Islet precursor cell (in vitro differentiated cells): ENCODE measurements around the gene ITPR1.

Experiments used
- DNase-seq: peaks from one replicate; pipeline ENCODE4 v3.0.0-alpha.2; 2018

Gene ITPR1

DNA sequence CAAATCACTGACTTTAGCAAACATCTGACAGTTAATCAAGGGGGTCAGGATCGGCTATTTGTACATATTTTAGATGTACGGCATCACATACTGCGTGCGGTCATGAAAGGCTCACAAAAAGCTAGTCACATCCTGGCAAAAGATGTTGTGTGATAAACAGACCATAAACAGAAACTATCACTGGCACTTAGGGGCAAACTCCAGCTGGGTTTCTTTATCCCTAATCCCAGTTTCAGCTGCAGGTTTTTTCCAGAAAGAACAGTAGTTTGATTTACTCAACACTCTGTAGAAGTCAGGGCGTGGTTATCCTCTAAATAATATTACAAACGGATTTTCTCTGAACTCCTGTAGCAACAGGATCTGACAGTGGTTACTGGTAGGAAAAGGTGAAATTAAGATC is 373.7 kb downstream of the ITPR1 start:
- DNase-seq, result no peak

DNA sequence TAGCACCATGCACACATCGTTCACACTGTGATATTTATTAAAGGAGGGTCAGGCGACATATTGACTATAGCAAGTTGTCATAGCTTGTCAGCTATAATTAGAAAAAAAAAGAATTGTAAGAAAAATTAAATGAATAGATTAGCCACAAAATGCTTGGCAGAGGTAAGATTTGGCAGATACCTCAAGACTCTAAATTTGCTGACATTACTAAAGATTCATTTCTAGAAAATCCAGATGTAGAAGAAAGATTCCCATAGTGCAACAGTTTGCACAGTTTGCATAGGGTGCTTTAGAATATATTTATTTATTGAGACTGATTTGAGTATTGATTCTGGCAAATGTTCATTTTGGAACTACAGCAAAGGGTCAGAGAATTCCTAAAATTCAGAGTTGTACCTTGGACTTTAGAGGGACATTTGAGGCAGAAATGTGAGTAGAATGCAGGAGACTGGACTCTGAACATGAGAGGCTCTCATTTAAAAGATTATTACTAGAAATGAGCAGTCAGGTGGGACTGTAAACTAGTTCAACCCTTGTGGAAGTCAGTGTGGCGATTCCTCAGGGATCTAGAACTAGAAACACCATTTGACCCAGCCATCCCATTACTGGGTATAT is 384.1 kb downstream of the ITPR1 start:
- no peak for DNase-seq

- no peak for DNase-seq
These were observed 387.7 kb downstream of the ITPR1 start for GRCh38 chr3:4880850-4881249.

DNA sequence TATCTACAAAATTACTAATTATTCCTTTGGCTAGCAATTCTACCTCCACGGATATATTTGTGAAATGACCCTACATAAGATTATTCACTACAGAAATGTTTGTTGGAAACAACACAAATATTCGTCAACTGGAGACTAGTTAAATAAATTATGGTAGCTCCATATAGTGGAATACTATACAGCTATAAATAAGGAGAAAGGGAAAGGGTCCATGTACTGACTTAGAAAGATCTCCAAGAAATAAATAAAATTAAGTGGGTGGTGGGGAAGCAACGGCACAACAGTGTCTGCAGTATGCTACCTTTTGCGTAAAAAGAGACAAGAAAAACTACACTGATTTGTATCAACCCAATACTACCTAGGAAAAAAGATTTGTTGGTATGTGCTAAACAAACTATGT is 389.4 kb downstream of the ITPR1 start:
- DNase-seq, result no peak

DNA sequence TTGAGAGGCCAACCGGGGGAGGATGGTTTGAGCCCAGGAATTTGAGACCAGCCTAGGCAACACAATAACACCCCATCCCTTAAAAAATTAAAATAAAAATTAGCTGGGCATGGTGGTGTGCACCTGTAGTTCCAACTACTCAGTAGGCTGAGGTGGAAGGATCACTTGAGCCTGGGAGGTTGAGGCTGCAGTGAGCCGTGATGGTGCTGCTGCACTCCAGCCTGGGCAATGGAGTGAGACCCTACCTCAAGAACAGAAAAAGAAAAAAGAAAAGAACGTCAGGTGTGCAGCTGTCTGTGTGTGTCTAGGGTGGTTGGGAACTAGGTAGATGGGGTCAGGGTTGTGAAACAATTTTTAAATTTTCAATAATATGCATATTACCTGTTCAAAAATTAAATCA is 389.9 kb downstream of the ITPR1 start:
- DNase-seq, result no peak

DNA sequence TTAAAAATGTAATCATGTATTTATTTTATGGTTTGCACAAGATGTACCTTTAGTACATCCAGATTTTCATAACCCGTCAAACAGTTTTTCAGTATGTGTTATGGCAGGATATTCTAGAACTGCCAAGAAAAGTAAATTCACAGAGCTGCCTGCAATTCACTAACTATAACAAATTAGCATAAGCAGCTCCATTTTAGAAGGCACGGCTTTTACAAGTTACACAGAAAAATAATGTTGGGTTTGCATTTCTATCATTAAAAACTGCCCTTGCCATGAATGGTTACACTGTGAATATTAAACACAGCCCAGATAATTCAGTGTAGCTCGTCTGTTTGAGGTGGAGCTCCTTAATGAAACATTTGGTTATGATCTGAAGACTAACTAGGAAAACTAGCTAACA is 391.7 kb downstream of the ITPR1 start:
- no peak for DNase-seq

DNA sequence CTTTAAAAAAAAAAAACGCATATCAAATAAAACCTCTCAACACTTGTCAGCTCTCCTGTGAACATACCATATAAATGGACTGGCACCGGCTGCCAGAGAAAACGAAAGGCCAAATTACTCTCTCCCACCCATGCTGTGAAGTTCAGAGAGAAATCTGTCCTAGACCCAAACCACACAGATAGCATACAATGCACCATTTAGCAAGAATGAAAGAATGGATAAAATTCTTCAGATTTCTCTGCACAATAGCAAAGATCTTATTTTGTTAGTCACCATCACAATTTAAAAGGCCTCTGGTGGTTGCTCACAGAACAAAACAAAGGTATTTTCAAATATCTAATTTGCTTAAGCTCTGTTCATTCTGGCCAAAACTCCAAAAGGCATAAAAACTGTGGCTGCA is 392.2 kb downstream of the ITPR1 start:
- no peak for DNase-seq

- DNase-seq, result no peak
These were observed 393.3 kb downstream of the ITPR1 start for GRCh38 chr3:4886448-4886847.

- no peak for DNase-seq
These were observed 394.0 kb downstream of the ITPR1 start for GRCh38 chr3:4887177-4887576.

DNA sequence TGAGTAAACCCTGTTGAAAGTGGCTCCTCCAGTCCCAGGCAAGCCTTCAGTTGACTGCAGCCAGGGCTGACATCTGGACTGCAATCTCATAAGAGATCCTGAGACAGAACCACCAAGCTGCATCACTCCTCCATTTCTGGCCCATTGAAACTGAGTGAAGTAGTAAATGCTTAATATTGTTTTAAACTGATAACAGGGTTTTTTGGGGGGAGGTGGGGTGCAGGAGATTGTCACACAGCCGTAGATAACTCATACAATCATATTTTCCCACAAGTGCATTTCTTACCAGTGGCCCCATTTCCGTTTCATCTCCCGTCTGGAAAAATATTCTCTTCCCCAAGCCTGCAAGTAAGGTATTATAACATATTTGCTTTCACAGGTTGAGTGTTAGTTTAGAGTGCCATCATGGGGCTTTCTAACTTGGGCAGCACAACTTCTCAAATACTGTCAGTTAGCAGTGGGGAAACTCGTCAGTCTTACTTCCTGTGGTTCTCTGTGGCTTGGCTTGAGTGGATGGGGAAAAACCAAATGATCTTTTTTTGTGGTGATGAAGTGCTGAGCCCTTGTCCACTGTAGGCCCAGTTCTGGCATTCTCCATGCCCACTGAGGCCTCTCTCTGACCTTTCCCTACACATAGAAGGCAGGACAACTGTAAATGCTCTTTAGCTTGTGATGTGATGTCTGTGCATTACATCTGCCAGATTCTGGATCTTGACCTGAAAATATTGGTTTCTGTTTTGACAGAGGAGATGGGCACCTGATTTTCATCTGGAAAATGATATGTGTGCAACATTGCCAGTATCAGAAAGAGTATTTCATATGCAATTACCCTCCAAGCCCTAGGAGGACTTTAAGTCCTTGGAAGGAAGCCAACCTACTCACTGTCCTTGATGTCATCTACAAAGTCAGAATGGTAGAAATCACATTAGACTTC is 396.0 kb downstream of the ITPR1 start:
- DNase-seq, result no peak

DNA sequence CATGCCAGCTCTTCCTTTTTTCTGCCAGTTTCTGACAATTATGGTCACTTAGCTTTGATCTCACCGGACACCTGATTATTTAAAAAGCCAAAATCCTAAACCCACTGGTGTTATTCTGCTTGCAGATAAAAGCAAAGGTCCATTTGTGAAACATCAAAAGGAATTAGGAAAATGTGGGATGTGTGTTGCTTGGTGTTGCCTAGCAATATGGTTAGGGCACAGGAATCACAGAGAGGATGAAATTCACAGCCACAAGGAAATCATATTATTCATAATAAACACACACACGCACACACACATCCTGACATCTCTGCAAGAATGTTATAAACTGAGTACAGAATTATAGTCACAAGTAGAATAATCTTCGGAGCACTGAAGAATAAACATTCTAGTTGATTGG is 396.7 kb downstream of the ITPR1 start:
- no peak for DNase-seq

- no peak for DNase-seq
These were observed 401.9 kb downstream of the ITPR1 start for GRCh38 chr3:4894891-4895530.

GRCh38 chr3:4895838-4896237 is 402.7 kb downstream of the ITPR1 start:
- no peak for DNase-seq
